Chondrocyte (in vitro differentiated cells): Measurements from ENCODE around the gene UNC5B. TPM values are rescaled to one million over a fixed set of nuclear protein-coding genes. Genes with fewer than 3 reads are reported as not detected.

Source experiments
- DNase-seq: peaks from one replicate; pipeline ENCODE4 v3.0.0; 2021; ENCODE audit warnings: mixed read lengths, low spot score
- H3K27ac Mint-ChIP-seq: one replicate; pipeline ENCODE4 v1.8.0; 2021; ENCODE audit warnings: mild to moderate bottlenecking, moderate library complexity, mixed read lengths; ENCODE audit not compliant: unreplicated experiment
- H3K27me3 Mint-ChIP-seq: 2 replicates; pipeline ENCODE4 v1.8.0; 2021; ENCODE audit warnings: low read depth, mixed read lengths
- H3K36me3 Mint-ChIP-seq: 2 replicates; pipeline ENCODE4 v1.8.0; 2021; ENCODE audit warnings: low read depth, mixed read lengths
- H3K4me1 Mint-ChIP-seq: 2 replicates; pipeline ENCODE4 v1.8.0; 2021; ENCODE audit warnings: low read depth, mild to moderate bottlenecking, mixed read lengths
- H3K4me3 Mint-ChIP-seq: one replicate; pipeline ENCODE4 v1.8.0; 2021; ENCODE audit warnings: mild to moderate bottlenecking, moderate library complexity, mixed read lengths; ENCODE audit not compliant: unreplicated experiment
- H3K9me3 Mint-ChIP-seq: 2 replicates; pipeline ENCODE4 v1.8.0; 2021; ENCODE audit warnings: low read depth, mixed read lengths
- CTCF ChIP-seq: fragments of 200-600 bp; sonication (generic); IDR thresholded peaks from 2 replicates; pipeline ENCODE4 v1.5.0; 2021; ENCODE audit warnings: antibody characterized with exemption, mild to moderate bottlenecking, moderate library complexity
- total RNA-seq: library from RNA; stranded (reverse); gene quantifications from 3 replicates; pipeline ENCODE4 v1.2.1, GENCODE V29; 2021

Gene UNC5B
- total RNA-seq, 1 donor from 2014 or later: 57.9 TPM

- H3K4me3 Mint-ChIP-seq: no peak overlapping the region
- no peak for DNase-seq
- no peaks in the 10 kb centered on the region for H3K9me3 Mint-ChIP-seq
- H3K27ac Mint-ChIP-seq: no peak overlapping the region
- no peaks in the 10 kb centered on the region for H3K4me1 Mint-ChIP-seq
- TF ChIP-seq CTCF: no peak
- no peaks in the 10 kb centered on the region for H3K27me3 Mint-ChIP-seq
- peaks cover 44% of the 10 kb centered on the region for H3K36me3 Mint-ChIP-seq
These were observed 78.6 kb downstream of the UNC5B start for GRCh38 chr10:71290806-71291527.

GRCh38 chr10:71291528-71291900 is 79.1 kb downstream of the UNC5B start:
- H3K4me3 Mint-ChIP-seq: no peak overlapping the region
- no peaks in the 10 kb centered on the region for H3K9me3 Mint-ChIP-seq
- DNase-seq: no peak
- TF ChIP-seq CTCF: no peak
- peaks cover 45% of the 10 kb centered on the region for H3K36me3 Mint-ChIP-seq
- H3K27me3 Mint-ChIP-seq: no peaks in the 10 kb centered on the region
- no peak overlapping the region for H3K27ac Mint-ChIP-seq
- no peaks in the 10 kb centered on the region for H3K4me1 Mint-ChIP-seq

GRCh38 chr10:71292624-71293445 is 80.5 kb downstream of the UNC5B start:
- Mint-ChIP-seq H3K4me3 (no peak overlapping the region), H3K4me1 (no peaks in the 10 kb centered on the region), H3K27me3 (no peaks in the 10 kb centered on the region), H3K27ac (no peak overlapping the region), H3K9me3 (no peaks in the 10 kb centered on the region), H3K36me3 (peaks cover 44% of the 10 kb centered on the region)
- no peak for TF ChIP-seq CTCF
- no peak for DNase-seq

GRCh38 chr10:71293446-71294084 is 81.2 kb downstream of the UNC5B start:
- TF ChIP-seq CTCF: no peak
- no peaks in the 10 kb centered on the region for H3K27me3 Mint-ChIP-seq
- no peaks in the 10 kb centered on the region for H3K9me3 Mint-ChIP-seq
- H3K4me3 Mint-ChIP-seq: no peak overlapping the region
- DNase-seq: no peak
- no peaks in the 10 kb centered on the region for H3K4me1 Mint-ChIP-seq
- peaks cover 43% of the 10 kb centered on the region for H3K36me3 Mint-ChIP-seq
- no peak overlapping the region for H3K27ac Mint-ChIP-seq

- Mint-ChIP-seq H3K36me3 (peaks cover 39% of the 10 kb centered on the region), H3K4me1 (no peaks in the 10 kb centered on the region), H3K4me3 (no peak overlapping the region), H3K27ac (no peak overlapping the region), H3K9me3 (no peaks in the 10 kb centered on the region), H3K27me3 (no peaks in the 10 kb centered on the region)
- TF ChIP-seq CTCF: no peak
- no peak for DNase-seq
These were observed 81.8 kb downstream of the UNC5B start for GRCh38 chr10:71294091-71294561.
